ENCODE results near the gene ZBTB18.

ZBTB18 gene

GRCh38 chr1:244102468-244102867 is 51.4 kb downstream of the ZBTB18 start:
- peaks cover 0 to 7% of the 10 kb centered on the region in 2 donors for H3K27me3 ChIP-seq (ENCODE audit: control insufficient read depth in 1 of 2, insufficient read depth in 2 of 2, low read length in 2 of 2)

GRCh38 chr1:244104309-244105060 is 53.4 kb downstream of the ZBTB18 start:
- Histone ChIP-seq H3K27ac (ENCODE audit: low read depth, low read length) (no peak overlapping the region), H3K27me3 (ENCODE audit: control insufficient read depth in 1 of 2, insufficient read depth in 2 of 2, low read length in 2 of 2) (peaks cover 0 to 5% of the 10 kb centered on the region in 2 donors), H3K4me1 (ENCODE audit: control insufficient read depth in 1 of 2, insufficient read depth in 2 of 2, low read length in 2 of 2) (peaks cover 0 to 3% of the 10 kb centered on the region in 2 donors), H3K9ac (ENCODE audit: low read depth in 1 of 2, low read length in 2 of 2) (no peak overlapping the region), H3K9me3 (ENCODE audit: control insufficient read depth in 1 of 2, low read length in 2 of 2) (no peaks in the 10 kb centered on the region), H3K36me3 (ENCODE audit: control insufficient read depth in 1 of 2, insufficient read depth in 2 of 2, low read length in 2 of 2) (no peaks in the 10 kb centered on the region), H3K4me3 (ENCODE audit: low read depth in 1 of 2, low read length in 2 of 2) (no peak overlapping the region)

More at GRCh38 chr1:244102468-244102867, 51.4 kb downstream of the ZBTB18 start:
- H3K27ac ChIP-seq (ENCODE audit: low read depth, low read length), result no peak overlapping the region
- H3K4me3 ChIP-seq (ENCODE audit: low read depth in 1 of 2, low read length in 2 of 2), result no peak overlapping the region
- H3K9me3 ChIP-seq (ENCODE audit: control insufficient read depth in 1 of 2, low read length in 2 of 2), result no peaks in the 10 kb centered on the region
- H3K9ac ChIP-seq (ENCODE audit: low read depth in 1 of 2, low read length in 2 of 2), result no peak overlapping the region
- H3K4me1 ChIP-seq (ENCODE audit: control insufficient read depth in 1 of 2, insufficient read depth in 2 of 2, low read length in 2 of 2), result peaks cover 0 to 3% of the 10 kb centered on the region in 2 donors
- H3K36me3 ChIP-seq (ENCODE audit: control insufficient read depth in 1 of 2, insufficient read depth in 2 of 2, low read length in 2 of 2), result no peaks in the 10 kb centered on the region

GRCh38 chr1:244106176-244106575 is 55.1 kb downstream of the ZBTB18 start:
- no peak overlapping the region for H3K9ac ChIP-seq (ENCODE audit: low read depth in 1 of 2, low read length in 2 of 2)
- H3K4me3 ChIP-seq (ENCODE audit: low read depth in 1 of 2, low read length in 2 of 2), result no peak overlapping the region
- H3K9me3 ChIP-seq (ENCODE audit: control insufficient read depth in 1 of 2, low read length in 2 of 2), result no peaks in the 10 kb centered on the region
- H3K27me3 ChIP-seq (ENCODE audit: control insufficient read depth in 1 of 2, insufficient read depth in 2 of 2, low read length in 2 of 2), result peaks cover 3 to 5% of the 10 kb centered on the region in 2 donors
- H3K4me1 ChIP-seq (ENCODE audit: control insufficient read depth in 1 of 2, insufficient read depth in 2 of 2, low read length in 2 of 2), result no peaks in the 10 kb centered on the region
- H3K27ac ChIP-seq (ENCODE audit: low read depth, low read length), result no peak overlapping the region
- H3K36me3 ChIP-seq (ENCODE audit: control insufficient read depth in 1 of 2, insufficient read depth in 2 of 2, low read length in 2 of 2), result no peaks in the 10 kb centered on the region

Measured in duodenal mucosa (tissue), 2 donors.